Vagina (tissue), 2 donors: ENCODE results near the gene DHX58.
A peak's percentile ranks its signal among the peaks of the same experiment; 100 is the strongest.

Experiments
- CTCF ChIP-seq, 3 experiments: fragments of 450-650 bp in 2 of 3; fragments of 200-600 bp in 1 of 3; sonication (generic) in 1 of 3; IDR thresholded peaks; one replicate each; pipeline ENCODE4 v1.5.1; 2017 to 2019; ENCODE audit warnings: antibody characterized with exemption in 3 of 3, mild to moderate bottlenecking in 2 of 3, moderate library complexity in 2 of 3
- POLR2AphosphoS5 ChIP-seq, 2 donors: sonication (generic); formaldehyde crosslinking; IDR thresholded peaks; one replicate each; pipeline ENCODE4 v1.9.0; 2017; ENCODE audit warnings: antibody characterized with exemption in 2 of 2, mild to moderate bottlenecking in 2 of 2, low read depth in 1 of 2; ENCODE audit not compliant: insufficient read depth in 1 of 2

GRCh38 chr17:42131981-42132432 is 19.5 kb upstream of the DHX58 start:
- TF ChIP-seq CTCF (IDR thresholded peaks at IDR 0.05) (no peak), POLR2AphosphoS5 (IDR thresholded peaks at IDR 0.05; ENCODE audit: insufficient read depth in 1 of 2, low read depth in 1 of 2) (peak in 1 of 2 donors; percentile 80)
